ENCODE results near the gene GOLGA8N.

- no peak for TF ChIP-seq EZH2 (IDR thresholded peaks at IDR 0.05; ENCODE audit: low read length, unreplicated experiment)
- no peak for TF ChIP-seq CTCF (conservative IDR thresholded peaks at IDR 0.05; ENCODE audit: low read depth, low read length)
- TF ChIP-seq EZH2phosphoT487 (IDR thresholded peaks at IDR 0.05; ENCODE audit: borderline replicate concordance, low read length), result no peak
Measured at GRCh38 chr15:32656091-32656490, 62.8 kb downstream of the GOLGA8N start.
